ENCODE data around the gene METTL22. TPM values are rescaled to one million over a fixed set of nuclear protein-coding genes. Genes with fewer than 3 reads are reported as not detected.

The METTL22 gene
- total RNA-seq, 3 donors from 2014 or later: 26.9 to 36.1 (median 27.4) TPM

GRCh38 chr16:8682551-8683259 lies 61.2 kb downstream of the METTL22 start:
- no peak for TF ChIP-seq CTCF (IDR thresholded peaks at IDR 0.05)
- no peak for TF ChIP-seq POLR2AphosphoS5 (IDR thresholded peaks at IDR 0.05)
- TF ChIP-seq POLR2A (IDR thresholded peaks at IDR 0.05): no peak
- H3K36me3 ChIP-seq: no peaks in the 10 kb centered on the region
- no peak overlapping the region for H3K27ac ChIP-seq
- H3K4me3 ChIP-seq: no peak overlapping the region
- intact Hi-C loops (cut with DNase I; ENCODE audit: low total_unique reads): no loop called here
- DNase-seq (ENCODE audit: low spot score in 2 of 2): no peak
- H3K4me1 ChIP-seq: peaks cover 0 to 9% of the 10 kb centered on the region in 2 donors
- H3K27me3 ChIP-seq: no peaks in the 10 kb centered on the region
- no peaks in the 10 kb centered on the region for H3K9me3 ChIP-seq

GRCh38 chr16:8683640-8684039 lies 62.1 kb downstream of the METTL22 start:
- Histone ChIP-seq H3K27me3 (no peaks in the 10 kb centered on the region), H3K4me1 (peaks cover 0 to 9% of the 10 kb centered on the region in 2 donors), H3K36me3 (no peaks in the 10 kb centered on the region), H3K27ac (no peak overlapping the region), H3K9me3 (no peaks in the 10 kb centered on the region), H3K4me3 (no peak overlapping the region)
- TF ChIP-seq POLR2AphosphoS5 (IDR thresholded peaks at IDR 0.05) (no peak), CTCF (IDR thresholded peaks at IDR 0.05) (no peak), POLR2A (IDR thresholded peaks at IDR 0.05) (no peak)
- no peak for DNase-seq (ENCODE audit: low spot score in 2 of 2)
- intact Hi-C loops (cut with DNase I; ENCODE audit: low total_unique reads): no loop called here

GRCh38 chr16:8685617-8686016 lies 64.1 kb downstream of the METTL22 start:
- Histone ChIP-seq H3K27ac (no peak overlapping the region), H3K36me3 (no peaks in the 10 kb centered on the region), H3K4me1 (peaks cover 0 to 9% of the 10 kb centered on the region in 2 donors), H3K9me3 (peaks cover 0 to 11% of the 10 kb centered on the region in 2 donors), H3K27me3 (no peaks in the 10 kb centered on the region), H3K4me3 (no peak overlapping the region)
- TF ChIP-seq CTCF (IDR thresholded peaks at IDR 0.05) (no peak), POLR2AphosphoS5 (IDR thresholded peaks at IDR 0.05) (no peak), POLR2A (IDR thresholded peaks at IDR 0.05) (no peak)
- DNase-seq (ENCODE audit: low spot score in 2 of 2): no peak
- intact Hi-C loops (cut with DNase I; ENCODE audit: low total_unique reads): no loop called here

GRCh38 chr16:8686031-8686621 lies 64.6 kb downstream of the METTL22 start:
- DNase-seq (ENCODE audit: low spot score in 2 of 2): peak; percentile 21 to 62
- H3K27ac ChIP-seq: no peak overlapping the region
- peaks cover 0 to 11% of the 10 kb centered on the region in 2 donors for H3K9me3 ChIP-seq
- H3K4me1 ChIP-seq: peaks cover 0 to 9% of the 10 kb centered on the region in 2 donors
- no peaks in the 10 kb centered on the region for H3K27me3 ChIP-seq
- intact Hi-C loops (cut with DNase I; ENCODE audit: low total_unique reads): no loop called here
- H3K4me3 ChIP-seq: no peak overlapping the region
- no peaks in the 10 kb centered on the region for H3K36me3 ChIP-seq
- no peak for TF ChIP-seq POLR2A (IDR thresholded peaks at IDR 0.05)
- no peak for TF ChIP-seq POLR2AphosphoS5 (IDR thresholded peaks at IDR 0.05)
- no peak for TF ChIP-seq CTCF (IDR thresholded peaks at IDR 0.05)

GRCh38 chr16:8686879-8687278 lies 65.4 kb downstream of the METTL22 start:
- no peak for DNase-seq (ENCODE audit: low spot score in 2 of 2)
- intact Hi-C loops (cut with DNase I; ENCODE audit: low total_unique reads): no loop called here
- Histone ChIP-seq H3K9me3 (peaks cover 0 to 11% of the 10 kb centered on the region in 2 donors), H3K4me3 (no peak overlapping the region), H3K27me3 (no peaks in the 10 kb centered on the region), H3K27ac (no peak overlapping the region), H3K4me1 (peaks cover 0 to 9% of the 10 kb centered on the region in 2 donors), H3K36me3 (no peaks in the 10 kb centered on the region)
- TF ChIP-seq CTCF (IDR thresholded peaks at IDR 0.05): no peak
- TF ChIP-seq POLR2A (IDR thresholded peaks at IDR 0.05): no peak
- TF ChIP-seq POLR2AphosphoS5 (IDR thresholded peaks at IDR 0.05): no peak
